DND-41 (cell line): ENCODE measurements around the gene RNGTT.

Experiments
- CTCF ChIP-seq: IDR thresholded peaks from 2 replicates; pipeline ENCODE4 v1.5.1; 2012; ENCODE audit warnings: borderline replicate concordance, low read length, moderate library complexity, mild to moderate bottlenecking; ENCODE audit not compliant: poor library complexity, severe bottlenecking; ENCODE audit errors: extremely low read depth
- EZH2 ChIP-seq: IDR thresholded peaks from 3 replicates; pipeline ENCODE4 v1.6.1; 2012; ENCODE audit warnings: borderline replicate concordance, low read depth, mild to moderate bottlenecking, moderate library complexity, low read length, inconsistent platforms; ENCODE audit not compliant: severe bottlenecking

DNA sequence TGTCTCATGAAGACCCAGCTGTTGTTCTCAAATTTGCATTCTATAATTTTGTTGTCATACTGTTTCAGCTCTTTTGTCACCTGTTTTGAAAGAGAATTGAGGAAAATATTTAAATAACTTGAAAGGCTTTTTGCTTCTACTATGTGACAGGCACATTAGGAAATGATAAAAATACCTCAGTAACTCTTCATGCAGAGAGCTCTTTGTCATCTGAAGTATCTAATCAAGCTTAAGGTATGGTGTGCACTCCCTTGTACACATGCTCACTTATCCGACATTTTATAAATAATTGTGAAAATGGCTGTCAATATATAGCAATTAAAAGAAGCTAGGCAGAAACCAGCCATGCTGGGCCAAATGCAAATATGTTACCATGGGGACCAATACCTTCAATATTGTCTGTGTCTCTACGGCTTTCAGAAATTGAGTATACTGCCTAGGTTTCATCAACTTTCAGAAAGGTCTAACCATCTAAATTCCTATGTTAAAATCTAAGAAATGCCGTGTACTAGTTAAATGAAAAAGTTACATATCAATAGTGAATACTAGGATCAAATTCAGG lies 349.0 kb downstream of the RNGTT start:
- TF ChIP-seq CTCF, result no peak
- TF ChIP-seq EZH2, result no peak
